CD4-positive, alpha-beta T cell treated with Interleukin-6 for 4 hours (primary cell): ENCODE data around the gene ELF2.
A peak's percentile ranks its signal among the peaks of the same experiment; 100 is the strongest.
"Not testable (repeated sequence)": the region's sequence is repeated elsewhere in the genome, so short reads cannot be mapped to it uniquely, and the experiment has no call there.

Source experiments
- DNase-seq: peaks from one replicate; pipeline ENCODE4 v3.0.0-alpha.2; 2020; ENCODE audit warnings: mixed read lengths

The ELF2 gene

GRCh38 chr4:139142087-139142486 is 34.9 kb downstream of the ELF2 start:
- DNase-seq = no peak

- no peak for DNase-seq
Measured at GRCh38 chr4:139137763-139138162, 39.3 kb downstream of the ELF2 start.

- DNase-seq = no peak
Measured at GRCh38 chr4:139134403-139134802, 42.6 kb downstream of the ELF2 start.

- no peak for DNase-seq
Measured at GRCh38 chr4:139131209-139131870, 45.7 kb downstream of the ELF2 start.

GRCh38 chr4:139129206-139129605 is 47.8 kb downstream of the ELF2 start:
- DNase-seq = no peak

GRCh38 chr4:139126898-139127297 is 50.1 kb downstream of the ELF2 start:
- no peak for DNase-seq

GRCh38 chr4:139123910-139124309 is 53.1 kb downstream of the ELF2 start:
- DNase-seq = no peak

GRCh38 chr4:139118365-139118764 is 58.7 kb downstream of the ELF2 start:
- DNase-seq = no peak

- no peak for DNase-seq
Measured at GRCh38 chr4:139115226-139115625, 61.8 kb downstream of the ELF2 start.

GRCh38 chr4:139114795-139115194 is 62.2 kb downstream of the ELF2 start:
- not testable (repeated sequence) for DNase-seq

- no peak for DNase-seq
Measured at GRCh38 chr4:139112650-139113049, 64.4 kb downstream of the ELF2 start.

GRCh38 chr4:139108567-139109128 is 68.4 kb downstream of the ELF2 start:
- no peak for DNase-seq

GRCh38 chr4:139099366-139099982 is 77.5 kb downstream of the ELF2 start:
- peak; percentile 81 for DNase-seq

- no peak for DNase-seq
Measured at GRCh38 chr4:139092271-139092670, 84.7 kb downstream of the ELF2 start.

GRCh38 chr4:139085141-139085540 is 91.9 kb downstream of the ELF2 start:
- DNase-seq = no peak

GRCh38 chr4:139084804-139085093 is 92.3 kb downstream of the ELF2 start:
- DNase-seq = no peak

GRCh38 chr4:139083956-139084803 is 92.8 kb downstream of the ELF2 start:
- peak; percentile 88 for DNase-seq

- DNase-seq = peak; percentile 68
Measured at GRCh38 chr4:139083607-139083955, 93.4 kb downstream of the ELF2 start.

- DNase-seq = peak; percentile 92
Measured at GRCh38 chr4:139082750-139083606, 94.0 kb downstream of the ELF2 start.

GRCh38 chr4:139078926-139079325 is 98.1 kb downstream of the ELF2 start:
- no peak for DNase-seq

GRCh38 chr4:139077567-139078355 is 99.3 kb downstream of the ELF2 start:
- no peak for DNase-seq
